ENCODE measurements around the gene PMS1.

- peak; percentile 47 for TF ChIP-seq CTCF (conservative IDR thresholded peaks at IDR 0.05)
- no peak for TF ChIP-seq ZFX (IDR thresholded peaks at IDR 0.05)
Observed at GRCh38 chr2:189799030-189799331, 14.7 kb downstream of the PMS1 start.

All from C4-2B (cell line).